ENCODE data around the gene GLUL.

Gene GLUL

DNA sequence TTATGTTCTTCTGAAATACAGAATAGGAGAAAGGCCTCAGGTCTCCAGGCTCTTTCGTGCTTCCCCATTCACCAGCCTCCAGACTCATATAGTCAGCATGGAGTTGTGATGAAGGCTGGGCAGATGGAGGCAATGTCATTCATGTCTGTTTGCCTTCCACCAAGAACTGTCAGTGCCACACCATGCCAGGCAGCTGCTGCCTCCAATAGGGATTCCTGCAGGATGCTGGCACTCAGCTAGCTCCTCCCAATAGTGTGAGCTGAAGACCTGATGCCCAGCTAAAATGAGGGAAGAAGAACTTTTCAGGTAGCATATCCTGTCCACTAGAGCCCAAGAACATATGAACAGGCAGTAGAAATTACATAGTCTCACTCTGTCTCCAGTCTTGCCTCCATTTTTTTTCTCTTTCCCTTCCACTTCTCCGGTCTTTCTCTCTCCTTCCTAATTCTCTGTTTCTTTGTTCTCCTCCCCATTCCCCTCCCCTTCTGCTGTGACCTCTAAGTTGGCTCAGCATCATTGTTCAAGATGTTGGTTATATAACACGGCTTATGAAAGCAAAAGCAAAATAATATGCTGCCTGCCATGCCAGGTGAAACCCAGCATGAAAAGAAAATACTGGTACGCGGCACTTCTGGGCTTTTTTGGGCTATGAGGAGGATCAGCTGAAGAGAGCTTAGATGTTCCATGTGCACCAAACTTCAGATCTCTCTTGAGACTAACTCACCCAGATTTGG, 17.3 kb downstream of the GLUL start:
- DNase-seq (ENCODE audit: insufficient read length, low spot score) (no peak), FAIRE-seq (no peak)
- no peak for TF ChIP-seq POU2F2 (IDR thresholded peaks at IDR 0.05; ENCODE audit: low read depth, low read length)
- no peak for TF ChIP-seq TAF1 (IDR thresholded peaks at IDR 0.05; ENCODE audit: low read depth, low read length)
- TF ChIP-seq POLR2A (IDR thresholded peaks at IDR 0.05; ENCODE audit: low read depth, low read length) = no peak
- no peak for TF ChIP-seq POLR2AphosphoS5 (IDR thresholded peaks at IDR 0.05; ENCODE audit: low read depth, low read length)
- no peak for TF ChIP-seq SPI1 (IDR thresholded peaks at IDR 0.05; ENCODE audit: low read depth, low read length)
- TF ChIP-seq PAX5 (IDR thresholded peaks at IDR 0.05; ENCODE audit: insufficient read depth, low read length, severe bottlenecking) = no peak

DNA sequence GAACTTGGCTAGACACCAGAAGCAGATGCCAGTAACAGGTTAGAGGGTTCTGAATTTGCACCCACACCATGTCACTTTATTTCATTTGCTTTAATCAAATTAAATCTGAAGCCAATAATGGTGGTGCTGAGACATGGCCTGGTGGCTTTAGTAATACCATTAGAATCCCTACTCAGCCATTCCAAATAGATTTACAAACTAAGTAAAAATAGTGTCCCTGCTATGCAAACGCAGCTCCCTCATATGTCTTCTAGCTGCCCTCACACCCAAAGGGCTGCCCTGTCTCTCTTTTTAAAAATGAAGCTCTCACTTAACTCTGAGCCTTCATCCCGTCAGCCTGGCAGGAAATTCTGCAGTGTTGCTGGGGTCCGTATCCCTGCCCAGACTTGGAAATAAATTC, 21.1 kb downstream of the GLUL start:
- FAIRE-seq (no peak), DNase-seq (ENCODE audit: insufficient read length, low spot score) (no peak)
- TF ChIP-seq SPI1 (IDR thresholded peaks at IDR 0.05; ENCODE audit: low read depth, low read length) (no peak), POLR2A (IDR thresholded peaks at IDR 0.05; ENCODE audit: low read depth, low read length) (no peak)

DNA sequence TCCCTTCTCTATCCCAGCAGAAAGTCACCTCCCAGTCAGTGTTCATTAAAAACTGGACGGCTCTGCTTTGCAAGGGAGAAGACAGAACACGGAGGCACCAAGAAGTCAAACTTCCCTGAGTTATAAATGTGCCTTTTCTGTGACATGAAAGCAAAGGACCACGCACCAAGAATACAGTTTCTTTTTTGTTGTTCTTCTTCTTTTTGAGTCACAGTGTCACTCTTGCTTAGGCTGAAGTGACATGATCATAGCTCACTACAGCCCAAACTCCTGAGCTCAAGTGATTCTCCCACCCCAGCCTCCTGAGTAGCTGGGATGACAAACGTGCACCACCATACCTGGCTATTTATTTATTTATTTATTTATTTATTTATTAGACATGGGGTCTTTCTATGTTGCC, 22.7 kb downstream of the GLUL start:
- FAIRE-seq (no peak), DNase-seq (ENCODE audit: insufficient read length, low spot score) (no peak)
- TF ChIP-seq PAX5 (IDR thresholded peaks at IDR 0.05; ENCODE audit: insufficient read depth, low read length, severe bottlenecking) = no peak
- TF ChIP-seq POU2F2 (IDR thresholded peaks at IDR 0.05; ENCODE audit: low read depth, low read length) = no peak
- TF ChIP-seq SPI1 (IDR thresholded peaks at IDR 0.05; ENCODE audit: low read depth, low read length) = no peak
- TF ChIP-seq POLR2AphosphoS5 (IDR thresholded peaks at IDR 0.05; ENCODE audit: low read depth, low read length) = no peak
- no peak for TF ChIP-seq TAF1 (IDR thresholded peaks at IDR 0.05; ENCODE audit: low read depth, low read length)
- TF ChIP-seq POLR2A (IDR thresholded peaks at IDR 0.05; ENCODE audit: low read depth, low read length) = no peak

DNA sequence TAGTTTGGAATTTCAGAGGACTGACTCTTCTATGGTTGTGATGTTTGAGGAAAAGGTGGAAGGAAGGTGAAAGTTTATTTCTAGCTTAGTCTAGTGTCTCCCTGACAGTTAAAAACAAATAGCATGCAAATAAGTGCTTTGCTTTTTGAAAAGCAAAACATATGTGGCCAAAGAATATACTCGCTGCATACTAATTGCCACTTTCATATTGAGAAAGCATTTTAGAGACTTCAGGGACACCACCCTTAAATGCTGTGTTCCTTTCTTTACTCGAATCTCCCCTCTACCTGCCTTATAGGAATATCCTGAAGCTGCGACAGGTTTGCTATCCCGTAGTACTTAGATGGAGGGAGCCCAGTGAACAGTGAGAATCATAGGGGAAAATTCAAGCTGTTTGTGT, 23.2 kb downstream of the GLUL start:
- DNase-seq (ENCODE audit: insufficient read length, low spot score) = no peak
- no peak for FAIRE-seq
- TF ChIP-seq POLR2A (IDR thresholded peaks at IDR 0.05; ENCODE audit: low read depth, low read length) = no peak
- no peak for TF ChIP-seq POU2F2 (IDR thresholded peaks at IDR 0.05; ENCODE audit: low read depth, low read length)
- TF ChIP-seq TAF1 (IDR thresholded peaks at IDR 0.05; ENCODE audit: low read depth, low read length) = no peak

DNA sequence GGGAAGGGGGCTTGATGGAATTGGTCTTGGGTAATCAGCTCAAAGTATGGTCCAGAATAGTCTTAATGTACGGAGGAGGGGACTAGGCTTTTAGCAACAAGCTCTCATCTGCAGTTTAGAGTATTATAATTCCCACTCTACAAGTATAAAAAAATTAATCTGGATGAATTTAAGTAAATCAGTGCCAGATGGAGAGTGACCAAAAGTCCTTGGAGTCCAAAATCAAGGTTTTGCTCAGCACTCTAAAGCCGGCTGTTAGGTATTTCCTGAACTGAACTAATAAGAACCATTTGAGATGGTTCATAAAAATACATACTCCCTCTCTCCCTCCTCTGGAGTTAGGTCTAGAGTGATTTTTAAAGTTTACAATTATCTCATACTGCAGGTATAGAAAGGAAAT, 23.7 kb downstream of the GLUL start:
- no peak for DNase-seq (ENCODE audit: insufficient read length, low spot score)
- TF ChIP-seq TAF1 (IDR thresholded peaks at IDR 0.05; ENCODE audit: low read depth, low read length) (no peak), SPI1 (IDR thresholded peaks at IDR 0.05; ENCODE audit: low read depth, low read length) (no peak), PAX5 (IDR thresholded peaks at IDR 0.05; ENCODE audit: insufficient read depth, low read length, severe bottlenecking) (no peak), POLR2A (IDR thresholded peaks at IDR 0.05; ENCODE audit: low read depth, low read length) (no peak), POLR2AphosphoS5 (IDR thresholded peaks at IDR 0.05; ENCODE audit: low read depth, low read length) (no peak), POU2F2 (IDR thresholded peaks at IDR 0.05; ENCODE audit: low read depth, low read length) (no peak)
- FAIRE-seq = no peak

DNA sequence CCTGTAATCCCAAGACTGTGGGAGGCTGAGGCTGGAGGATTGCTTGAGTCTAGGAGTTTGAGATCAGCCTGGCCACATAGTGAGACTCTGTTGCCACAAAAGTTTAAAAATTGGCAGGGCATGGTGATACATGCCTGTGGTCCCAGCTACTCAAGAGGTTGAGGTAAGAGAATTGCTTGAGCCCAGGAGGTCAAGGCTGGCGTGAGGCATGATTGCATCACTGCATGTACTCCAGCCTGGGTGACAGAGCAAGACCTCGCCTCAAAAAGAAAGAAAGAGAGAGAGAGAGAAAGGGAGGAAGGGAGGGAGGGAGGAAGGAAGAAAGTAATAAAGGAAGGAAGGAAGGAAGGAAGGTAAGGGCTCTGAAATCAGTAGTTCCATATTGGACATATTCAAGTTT, 25.0 kb downstream of the GLUL start:
- FAIRE-seq (no peak), DNase-seq (ENCODE audit: insufficient read length, low spot score) (no peak)
- TF ChIP-seq PAX5 (IDR thresholded peaks at IDR 0.05; ENCODE audit: insufficient read depth, low read length, severe bottlenecking) (no peak), POLR2A (IDR thresholded peaks at IDR 0.05; ENCODE audit: low read depth, low read length) (no peak)

DNA sequence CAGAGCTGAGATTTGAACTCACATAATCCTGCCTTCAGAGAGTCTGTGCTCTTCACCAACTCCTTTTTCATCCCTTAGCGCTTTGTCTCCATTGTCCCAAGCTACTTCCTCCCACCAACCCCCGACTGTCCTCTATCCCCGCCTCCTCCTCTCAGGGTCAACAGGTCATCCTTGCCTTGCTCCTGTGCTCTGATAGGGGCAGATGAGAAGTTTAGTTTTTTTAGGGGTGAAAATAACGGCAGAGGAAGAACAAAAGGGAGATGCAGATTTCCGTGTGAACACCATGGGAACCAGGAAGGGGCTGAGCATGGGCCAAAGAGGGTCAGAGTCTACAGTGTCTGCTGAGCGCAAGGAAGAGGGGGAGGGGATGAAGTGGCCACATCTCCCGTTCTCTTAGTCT, 31.9 kb downstream of the GLUL start:
- FAIRE-seq (no peak), DNase-seq (ENCODE audit: insufficient read length, low spot score) (no peak)
- TF ChIP-seq POU2F2 (IDR thresholded peaks at IDR 0.05; ENCODE audit: low read depth, low read length) = no peak
- no peak for TF ChIP-seq PAX5 (IDR thresholded peaks at IDR 0.05; ENCODE audit: insufficient read depth, low read length, severe bottlenecking)
- no peak for TF ChIP-seq POLR2AphosphoS5 (IDR thresholded peaks at IDR 0.05; ENCODE audit: low read depth, low read length)
- no peak for TF ChIP-seq POLR2A (IDR thresholded peaks at IDR 0.05; ENCODE audit: low read depth, low read length)
- no peak for TF ChIP-seq TAF1 (IDR thresholded peaks at IDR 0.05; ENCODE audit: low read depth, low read length)
- no peak for TF ChIP-seq SPI1 (IDR thresholded peaks at IDR 0.05; ENCODE audit: low read depth, low read length)

DNA sequence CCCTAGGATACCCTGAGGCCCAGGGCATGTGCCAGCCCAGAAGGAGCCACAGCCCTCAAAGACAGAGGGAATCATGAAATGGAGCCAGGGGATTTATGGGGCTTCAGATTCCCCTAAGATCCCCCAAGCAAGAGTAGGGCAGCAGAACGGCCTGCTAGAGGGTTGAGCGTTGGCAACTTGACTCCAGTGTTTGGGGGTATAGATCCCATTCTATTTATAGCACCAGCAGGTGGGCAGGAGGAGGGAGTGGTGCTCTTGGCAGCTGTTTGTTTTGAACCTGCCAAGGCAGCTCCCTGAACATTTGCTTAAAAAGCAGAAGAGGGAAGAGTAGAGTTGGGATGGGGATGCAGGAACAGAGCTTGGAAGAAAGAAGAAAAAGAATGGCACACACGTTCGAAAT, 33.7 kb downstream of the GLUL start:
- no peak for FAIRE-seq
- TF ChIP-seq POU2F2 (IDR thresholded peaks at IDR 0.05; ENCODE audit: low read depth, low read length) (no peak), PAX5 (IDR thresholded peaks at IDR 0.05; ENCODE audit: insufficient read depth, low read length, severe bottlenecking) (no peak), POLR2AphosphoS5 (IDR thresholded peaks at IDR 0.05; ENCODE audit: low read depth, low read length) (no peak), POLR2A (IDR thresholded peaks at IDR 0.05; ENCODE audit: low read depth, low read length) (no peak), TAF1 (IDR thresholded peaks at IDR 0.05; ENCODE audit: low read depth, low read length) (no peak), SPI1 (IDR thresholded peaks at IDR 0.05; ENCODE audit: low read depth, low read length) (no peak)
- DNase-seq (ENCODE audit: insufficient read length, low spot score) = no peak

DNA sequence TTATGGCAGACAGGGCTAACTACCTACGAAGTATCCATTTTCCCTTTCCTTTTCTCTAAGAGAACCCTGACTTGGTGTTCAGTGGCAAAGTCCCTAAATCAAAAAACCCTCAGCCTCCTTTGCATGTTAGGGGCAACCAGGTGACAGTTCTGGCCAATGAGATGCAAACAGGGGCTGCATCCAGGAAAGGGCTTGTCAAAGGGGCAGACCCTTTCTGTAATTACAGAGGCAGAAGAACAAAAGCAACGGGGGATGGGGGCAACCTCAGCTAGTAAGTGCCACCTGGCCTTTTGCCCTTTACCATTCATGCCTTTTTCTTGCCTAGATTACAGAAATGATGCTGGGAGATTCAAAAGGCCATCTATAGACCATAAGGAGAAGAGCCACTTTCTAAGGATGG, 34.4 kb downstream of the GLUL start:
- no peak for TF ChIP-seq TAF1 (IDR thresholded peaks at IDR 0.05; ENCODE audit: low read depth, low read length)
- no peak for TF ChIP-seq SPI1 (IDR thresholded peaks at IDR 0.05; ENCODE audit: low read depth, low read length)
- TF ChIP-seq PAX5 (IDR thresholded peaks at IDR 0.05; ENCODE audit: insufficient read depth, low read length, severe bottlenecking) = no peak
- no peak for TF ChIP-seq POLR2AphosphoS5 (IDR thresholded peaks at IDR 0.05; ENCODE audit: low read depth, low read length)
- TF ChIP-seq POU2F2 (IDR thresholded peaks at IDR 0.05; ENCODE audit: low read depth, low read length) = no peak
- FAIRE-seq (no peak), DNase-seq (ENCODE audit: insufficient read length, low spot score) (no peak)

DNA sequence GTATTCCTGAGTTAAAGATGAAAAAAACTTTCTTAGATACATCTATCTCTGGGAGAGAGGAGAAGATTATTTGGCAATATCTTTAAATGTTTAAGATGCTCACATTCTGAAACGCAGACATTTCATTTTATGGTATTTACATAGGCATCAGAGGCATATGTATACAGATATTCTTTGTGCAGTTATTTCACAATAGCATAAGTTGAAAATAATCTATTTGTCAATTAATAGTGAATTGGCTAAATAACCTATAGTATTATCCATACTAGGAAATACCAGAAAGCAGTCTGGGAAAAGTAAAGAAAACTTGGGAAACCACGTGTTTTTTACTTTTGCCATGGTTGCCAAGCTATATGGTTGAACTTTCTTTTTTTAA, 35.9 kb downstream of the GLUL start:
- TF ChIP-seq POLR2AphosphoS5 (IDR thresholded peaks at IDR 0.05; ENCODE audit: low read depth, low read length) = no peak
- no peak for TF ChIP-seq TAF1 (IDR thresholded peaks at IDR 0.05; ENCODE audit: low read depth, low read length)
- no peak for TF ChIP-seq POU2F2 (IDR thresholded peaks at IDR 0.05; ENCODE audit: low read depth, low read length)
- no peak for TF ChIP-seq SPI1 (IDR thresholded peaks at IDR 0.05; ENCODE audit: low read depth, low read length)
- TF ChIP-seq PAX5 (IDR thresholded peaks at IDR 0.05; ENCODE audit: insufficient read depth, low read length, severe bottlenecking) = no peak
- TF ChIP-seq POLR2A (IDR thresholded peaks at IDR 0.05; ENCODE audit: low read depth, low read length) = no peak
- DNase-seq (ENCODE audit: insufficient read length, low spot score) (no peak), FAIRE-seq (no peak)

Measured in GM12891 (cell line).